Amygdala (tissue), 56 donors: ENCODE data around the gene PRKCZ.

Experiments used
- DNase-seq, 56 donors: peaks; one replicate each; lab custom pipeline; 2025; lab: John Stamatoyannopoulos, UW

The PRKCZ gene

GRCh38 chr1:2214541-2215241, 164.5 kb downstream of the PRKCZ start:
- peak in 23 of 56 donors; percentile 13 to 78 (median 50) for DNase-seq

- no peak for DNase-seq
These were observed 165.1 kb downstream of the PRKCZ start for GRCh38 chr1:2215329-2215728.

GRCh38 chr1:2215909-2216766, 165.9 kb downstream of the PRKCZ start:
- no peak for DNase-seq

GRCh38 chr1:2216767-2217058, 166.5 kb downstream of the PRKCZ start:
- DNase-seq, result no peak

- no peak for DNase-seq
These were observed 171.1 kb downstream of the PRKCZ start for GRCh38 chr1:2221271-2221670.

GRCh38 chr1:2224170-2224584, 174.0 kb downstream of the PRKCZ start:
- DNase-seq, result no peak

- no peak for DNase-seq
These were observed 174.6 kb downstream of the PRKCZ start for GRCh38 chr1:2224631-2225428.

- DNase-seq, result no peak
These were observed 176.5 kb downstream of the PRKCZ start for GRCh38 chr1:2226525-2227345.

GRCh38 chr1:2227346-2228156, 177.3 kb downstream of the PRKCZ start:
- peak; percentile 60 to 98 (median 91) for DNase-seq

GRCh38 chr1:2228157-2228594, 178.0 kb downstream of the PRKCZ start, which contains the start of gene SKI:
TSS of gene SKI (plus strand) at chr1:2228319. CDS start at chr1:2228767, 448 bp downstream.
- no peak for DNase-seq

GRCh38 chr1:2228694-2229036, 178.5 kb downstream of the PRKCZ start:
- DNase-seq, result no peak

GRCh38 chr1:2229037-2229864, 179.0 kb downstream of the PRKCZ start:
- peak in 50 of 56 donors; percentile 37 to 86 (median 64) for DNase-seq

- DNase-seq, result peak in 32 of 56 donors; percentile 26 to 74 (median 52)
These were observed 179.9 kb downstream of the PRKCZ start for GRCh38 chr1:2229911-2230731.

- DNase-seq, result peak in 43 of 56 donors; percentile 26 to 79 (median 59)
These were observed 180.7 kb downstream of the PRKCZ start for GRCh38 chr1:2230781-2231531.

GRCh38 chr1:2231532-2232254, 181.5 kb downstream of the PRKCZ start:
- peak in 39 of 56 donors; percentile 23 to 77 (median 55) for DNase-seq
